SK-MEL-5 (cell line): ENCODE results near the gene XKR8. TPM values are rescaled to one million over a fixed set of nuclear protein-coding genes. Genes with fewer than 3 reads are reported as not detected.

ENCODE experiments used
- DNase-seq: peaks from one replicate; pipeline ENCODE4 v3.0.0-alpha.2; 2016; ENCODE audit warnings: low read depth, low spot score
- in situ Hi-C: cut with HindIII; loops from 2 replicates; pipeline ENCODE4 v1.10.0; 2016; ENCODE audit warnings: low sequenced_read_pairs, high pct_unique_total_duplicates, low pct_unique_long_range_greater_than_20kb
- total RNA-seq: library from RNA; depleted of rRNA; stranded (reverse); fragments of >200 nt; shearing (Covaris generic); gene quantifications from 2 replicates; pipeline ENCODE4 v1.2.3, GENCODE V29; 2014

The XKR8 gene
- total RNA-seq, 1 experiment from 2014 or later = not detected

GRCh38 chr1:27949027-27949426 lies 10.7 kb upstream of the XKR8 start:
- DNase-seq = no peak
- in situ Hi-C loops = no loop called here

- in situ Hi-C loops = no loop called here
- no peak for DNase-seq
Measured at GRCh38 chr1:27951396-27951795, 8.4 kb upstream of the XKR8 start.

- no peak for DNase-seq
- in situ Hi-C loops = no loop called here
Measured at GRCh38 chr1:27952147-27952546, 7.6 kb upstream of the XKR8 start.

- in situ Hi-C loops = no loop called here
Measured at GRCh38 chr1:27954186-27954585, 5.6 kb upstream of the XKR8 start.

GRCh38 chr1:27955076-27955475 lies 4.7 kb upstream of the XKR8 start:
- no peak for DNase-seq
- in situ Hi-C loops = no loop called here

More at GRCh38 chr1:27954186-27954585, 5.6 kb upstream of the XKR8 start:
- no peak for DNase-seq

GRCh38 chr1:27956761-27957160 lies 3.0 kb upstream of the XKR8 start:
- in situ Hi-C loops = no loop called here

GRCh38 chr1:27957655-27958054 lies 2.1 kb upstream of the XKR8 start:
- in situ Hi-C loops = no loop called here
- DNase-seq = no peak

More at GRCh38 chr1:27956761-27957160, 3.0 kb upstream of the XKR8 start:
- no peak for DNase-seq

GRCh38 chr1:27958513-27958912 lies 1.3 kb upstream of the XKR8 start:
- in situ Hi-C loops = no loop called here
- no peak for DNase-seq

GRCh38 chr1:27960762-27961645 lies 1.2 kb downstream of the XKR8 start:
- no peak for DNase-seq
- in situ Hi-C loops = no loop called here

GRCh38 chr1:27961646-27962221 lies 2.0 kb downstream of the XKR8 start:
- in situ Hi-C loops = no loop called here
- peak; percentile 26 for DNase-seq

GRCh38 chr1:27963393-27963792 lies 3.6 kb downstream of the XKR8 start:
- DNase-seq = no peak
- in situ Hi-C loops = no loop called here

- in situ Hi-C loops = no loop called here
- DNase-seq = no peak
Measured at GRCh38 chr1:27966402-27967105, 6.8 kb downstream of the XKR8 start.

- no peak for DNase-seq
- in situ Hi-C loops = no loop called here
Measured at GRCh38 chr1:27967106-27967883, 7.5 kb downstream of the XKR8 start.

- DNase-seq = no peak
- in situ Hi-C loops = no loop called here
Measured at GRCh38 chr1:27967884-27968466, 8.2 kb downstream of the XKR8 start.

- in situ Hi-C loops = no loop called here
- DNase-seq = peak; percentile 47
Measured at GRCh38 chr1:27968692-27969091, 8.9 kb downstream of the XKR8 start.

GRCh38 chr1:27970401-27970800 lies 10.6 kb downstream of the XKR8 start:
- in situ Hi-C loops = no loop called here
- DNase-seq = no peak

- DNase-seq = no peak
- in situ Hi-C loops = no loop called here
Measured at GRCh38 chr1:27971674-27972073, 11.9 kb downstream of the XKR8 start.
